Measurements from ENCODE around the gene FBXW2. TPM values are rescaled to one million over a fixed set of nuclear protein-coding genes. Genes with fewer than 3 reads are reported as not detected.

The FBXW2 gene
- total RNA-seq, 1 donor from 2014 or later = 24.0 TPM

GRCh38 chr9:120830865-120831264 lies 37.6 kb upstream of the FBXW2 start:
- no peak for DNase-seq (ENCODE audit: low read depth)
- TF ChIP-seq CTCF (conservative IDR thresholded peaks at IDR 0.05; ENCODE audit: low read depth, low read length) = no peak
- H3K4me3 ChIP-seq (ENCODE audit: low read depth, low read length) = no peak overlapping the region

- DNase-seq (ENCODE audit: low read depth) = no peak
- TF ChIP-seq CTCF (conservative IDR thresholded peaks at IDR 0.05; ENCODE audit: low read depth, low read length) = no peak
- no peak overlapping the region for H3K4me3 ChIP-seq (ENCODE audit: low read depth, low read length)
These were observed 36.9 kb upstream of the FBXW2 start for GRCh38 chr9:120830151-120830550.

GRCh38 chr9:120829650-120830049 lies 36.4 kb upstream of the FBXW2 start:
- H3K4me3 ChIP-seq (ENCODE audit: low read depth, low read length) = no peak overlapping the region
- no peak for DNase-seq (ENCODE audit: low read depth)
- TF ChIP-seq CTCF (conservative IDR thresholded peaks at IDR 0.05; ENCODE audit: low read depth, low read length) = no peak

- no peak for TF ChIP-seq CTCF (conservative IDR thresholded peaks at IDR 0.05; ENCODE audit: low read depth, low read length)
- no peak for DNase-seq (ENCODE audit: low read depth)
- H3K4me3 ChIP-seq (ENCODE audit: low read depth, low read length) = no peak overlapping the region
These were observed 26.9 kb upstream of the FBXW2 start for GRCh38 chr9:120820095-120820494.

GRCh38 chr9:120818595-120818994 lies 25.4 kb upstream of the FBXW2 start:
- no peak overlapping the region for H3K4me3 ChIP-seq (ENCODE audit: low read depth, low read length)
- no peak for DNase-seq (ENCODE audit: low read depth)
- TF ChIP-seq CTCF (conservative IDR thresholded peaks at IDR 0.05; ENCODE audit: low read depth, low read length) = no peak

- no peak for DNase-seq (ENCODE audit: low read depth)
- no peak overlapping the region for H3K4me3 ChIP-seq (ENCODE audit: low read depth, low read length)
- TF ChIP-seq CTCF (conservative IDR thresholded peaks at IDR 0.05; ENCODE audit: low read depth, low read length) = no peak
These were observed 21.9 kb upstream of the FBXW2 start for GRCh38 chr9:120815075-120815474.

GRCh38 chr9:120808931-120809330 lies 15.7 kb upstream of the FBXW2 start:
- TF ChIP-seq CTCF (conservative IDR thresholded peaks at IDR 0.05; ENCODE audit: low read depth, low read length) = no peak
- DNase-seq (ENCODE audit: low read depth) = no peak
- no peak overlapping the region for H3K4me3 ChIP-seq (ENCODE audit: low read depth, low read length)

Measured in epithelial cell of proximal tubule (primary cell).